ENCODE data around the gene FLNB. TPM values are rescaled to one million over a fixed set of nuclear protein-coding genes. Genes with fewer than 3 reads are reported as not detected.

The FLNB gene
- total and polyA plus RNA-seq, 2 of the 13 experiments (the other 11 are each of a cell fraction or from before 2014, with no cell fraction given) = 106 to 130 TPM

DNA sequence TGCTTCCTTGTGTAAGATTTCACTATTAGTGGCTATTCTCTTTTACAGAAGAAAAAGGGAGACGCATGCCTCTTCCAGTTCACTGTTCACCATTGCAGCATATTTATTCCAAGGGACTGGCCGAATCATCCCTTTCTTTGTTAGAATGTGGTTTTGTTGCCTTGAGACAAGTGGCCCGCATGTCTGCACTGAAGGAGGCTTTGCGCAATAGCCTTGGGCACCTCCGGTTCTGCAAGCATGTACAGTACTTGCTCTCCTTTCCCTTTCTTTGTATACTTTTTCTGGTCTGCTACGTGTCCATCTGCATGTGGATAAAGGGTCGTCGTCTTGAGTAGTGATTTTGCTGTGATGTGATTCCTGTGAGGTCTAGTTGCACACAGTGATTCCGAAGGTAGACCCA, 43.0 kb downstream of the FLNB start:
- peaks cover 84% of the 10 kb centered on the region for H3K4me1 ChIP-seq (ENCODE audit: insufficient read depth, low read length)
- H3K4me2 ChIP-seq (ENCODE audit: low read depth, low read length) = no peak overlapping the region
- H3K4me3 ChIP-seq (replicated peaks in 1 of 3; ENCODE audit: insufficient read depth in 1 of 3, low read depth in 2 of 3, low read length in 3 of 3) = no peak overlapping the region
- FAIRE-seq (no peak), ATAC-seq (no peak), DNase-seq (ENCODE audit: low spot score) (no peak)
- in situ Hi-C loops (cut with HindIII; ENCODE audit: extremely low pct_ligation_motif_present, low pct_unique_long_range_greater_than_20kb) (no loop called here), intact Hi-C loops (cut with micrococcal nuclease; ENCODE audit: unreplicated experiment) (no loop called here)
- POLR2A ChIA-PET = interaction anchor here (3.0 to 3.5 kb wide), 3 partner anchors 8 to 52 kb away, joined by 31 to 86 read pairs (median 33); no protein-coding TSS in a partner anchor
- H3K27me3 ChIP-seq (ENCODE audit: control insufficient read depth in 1 of 2, insufficient read depth in 2 of 2, low read length in 2 of 2) = no peaks in the 10 kb centered on the region
- H3K27ac ChIP-seq (ENCODE audit: extremely low read length, insufficient read depth, low read length) = peak overlapping the region; percentile 96
- WGBS (ENCODE audit: low lambda C conversion rate) = 70% methylated on average over 9 of the region's 9 CpGs
- no TSS peak for BruUV-seq (replicated peaks)
- CTCF ChIA-PET (ENCODE audit: low intra/inter-chr PET ratio, low total read pairs) = no interaction called here
- H3K9ac ChIP-seq (ENCODE audit: insufficient read depth, low read depth, low read length) = peak overlapping the region; percentile 87; the same call in 1 of the 2 replicates
- no peaks in the 10 kb centered on the region; a peak in 1 of 5 replicates for H3K36me3 ChIP-seq (replicated peaks in 1 of 2; ENCODE audit: control insufficient read depth in 1 of 2, insufficient read depth in 2 of 2, low read length in 2 of 2)
- H3K9me3 ChIP-seq (ENCODE audit: low read length) = no peaks in the 10 kb centered on the region
- peaks cover 99% of the 10 kb centered on the region for H3K79me2 ChIP-seq (ENCODE audit: insufficient read depth, low read length)
- 0 out of 2 replicates have a peak, but pooled peaks cover 8% of the 10 kb centered on the region for H4K20me1 ChIP-seq (ENCODE audit: insufficient read depth, low read length)
- H2AFZ ChIP-seq (ENCODE audit: low read length) = no peak overlapping the region
- TF ChIP-seq RARG (CRISPR knock-in tag; IDR thresholded peaks at IDR 0.05; ENCODE audit: low read depth) = no peak
- TF ChIP-seq GPN1 (CRISPR knock-in tag; IDR thresholded peaks at IDR 0.05; ENCODE audit: borderline replicate concordance) = no peak
- TF ChIP-seq, protein P1, sequence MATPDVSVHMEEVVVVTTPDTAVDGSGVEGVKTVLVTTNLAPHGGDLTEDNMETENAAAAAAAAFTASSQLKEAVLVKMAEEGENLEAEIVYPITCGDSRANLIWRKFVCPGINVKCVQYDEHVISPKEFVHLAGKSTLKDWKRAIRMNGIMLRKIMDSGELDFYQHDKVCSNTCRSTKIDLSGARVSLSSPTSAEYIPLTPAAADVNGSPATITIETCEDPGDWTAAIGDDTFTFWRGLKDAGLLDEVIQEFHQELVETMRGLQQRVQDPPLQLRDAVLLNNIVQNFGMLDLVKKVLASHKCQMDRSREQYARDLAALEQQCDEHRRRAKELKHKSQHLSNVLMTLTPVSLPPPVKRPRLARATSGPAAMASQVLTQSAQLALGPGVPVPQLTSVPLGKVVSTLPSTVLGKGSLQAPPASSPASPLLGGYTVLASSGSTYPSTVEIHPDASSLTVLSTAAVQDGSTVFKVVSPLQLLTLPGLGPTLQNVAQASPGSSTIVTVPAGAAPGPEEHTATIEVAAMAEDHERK (CRISPR knock-in tag; IDR thresholded peaks at IDR 0.05; ENCODE audit: low read depth) = no peak
- TF ChIP-seq NR2F6 (IDR thresholded peaks at IDR 0.05) = no peak
- no peak for TF ChIP-seq NR2F6 (CRISPR knock-in tag; IDR thresholded peaks at IDR 0.05)
- no peak for TF ChIP-seq BRCA1 (CRISPR knock-in tag; IDR thresholded peaks at IDR 0.05)
- no peak for TF ChIP-seq ZNF34 (CRISPR knock-in tag; IDR thresholded peaks at IDR 0.05; ENCODE audit: borderline replicate concordance)
- TF ChIP-seq ZFP36L1 (CRISPR knock-in tag; IDR thresholded peaks at IDR 0.05) = no peak
- no peak for TF ChIP-seq GLI4 (CRISPR knock-in tag; IDR thresholded peaks at IDR 0.05; ENCODE audit: borderline replicate concordance)
- TF ChIP-seq, protein P2, sequence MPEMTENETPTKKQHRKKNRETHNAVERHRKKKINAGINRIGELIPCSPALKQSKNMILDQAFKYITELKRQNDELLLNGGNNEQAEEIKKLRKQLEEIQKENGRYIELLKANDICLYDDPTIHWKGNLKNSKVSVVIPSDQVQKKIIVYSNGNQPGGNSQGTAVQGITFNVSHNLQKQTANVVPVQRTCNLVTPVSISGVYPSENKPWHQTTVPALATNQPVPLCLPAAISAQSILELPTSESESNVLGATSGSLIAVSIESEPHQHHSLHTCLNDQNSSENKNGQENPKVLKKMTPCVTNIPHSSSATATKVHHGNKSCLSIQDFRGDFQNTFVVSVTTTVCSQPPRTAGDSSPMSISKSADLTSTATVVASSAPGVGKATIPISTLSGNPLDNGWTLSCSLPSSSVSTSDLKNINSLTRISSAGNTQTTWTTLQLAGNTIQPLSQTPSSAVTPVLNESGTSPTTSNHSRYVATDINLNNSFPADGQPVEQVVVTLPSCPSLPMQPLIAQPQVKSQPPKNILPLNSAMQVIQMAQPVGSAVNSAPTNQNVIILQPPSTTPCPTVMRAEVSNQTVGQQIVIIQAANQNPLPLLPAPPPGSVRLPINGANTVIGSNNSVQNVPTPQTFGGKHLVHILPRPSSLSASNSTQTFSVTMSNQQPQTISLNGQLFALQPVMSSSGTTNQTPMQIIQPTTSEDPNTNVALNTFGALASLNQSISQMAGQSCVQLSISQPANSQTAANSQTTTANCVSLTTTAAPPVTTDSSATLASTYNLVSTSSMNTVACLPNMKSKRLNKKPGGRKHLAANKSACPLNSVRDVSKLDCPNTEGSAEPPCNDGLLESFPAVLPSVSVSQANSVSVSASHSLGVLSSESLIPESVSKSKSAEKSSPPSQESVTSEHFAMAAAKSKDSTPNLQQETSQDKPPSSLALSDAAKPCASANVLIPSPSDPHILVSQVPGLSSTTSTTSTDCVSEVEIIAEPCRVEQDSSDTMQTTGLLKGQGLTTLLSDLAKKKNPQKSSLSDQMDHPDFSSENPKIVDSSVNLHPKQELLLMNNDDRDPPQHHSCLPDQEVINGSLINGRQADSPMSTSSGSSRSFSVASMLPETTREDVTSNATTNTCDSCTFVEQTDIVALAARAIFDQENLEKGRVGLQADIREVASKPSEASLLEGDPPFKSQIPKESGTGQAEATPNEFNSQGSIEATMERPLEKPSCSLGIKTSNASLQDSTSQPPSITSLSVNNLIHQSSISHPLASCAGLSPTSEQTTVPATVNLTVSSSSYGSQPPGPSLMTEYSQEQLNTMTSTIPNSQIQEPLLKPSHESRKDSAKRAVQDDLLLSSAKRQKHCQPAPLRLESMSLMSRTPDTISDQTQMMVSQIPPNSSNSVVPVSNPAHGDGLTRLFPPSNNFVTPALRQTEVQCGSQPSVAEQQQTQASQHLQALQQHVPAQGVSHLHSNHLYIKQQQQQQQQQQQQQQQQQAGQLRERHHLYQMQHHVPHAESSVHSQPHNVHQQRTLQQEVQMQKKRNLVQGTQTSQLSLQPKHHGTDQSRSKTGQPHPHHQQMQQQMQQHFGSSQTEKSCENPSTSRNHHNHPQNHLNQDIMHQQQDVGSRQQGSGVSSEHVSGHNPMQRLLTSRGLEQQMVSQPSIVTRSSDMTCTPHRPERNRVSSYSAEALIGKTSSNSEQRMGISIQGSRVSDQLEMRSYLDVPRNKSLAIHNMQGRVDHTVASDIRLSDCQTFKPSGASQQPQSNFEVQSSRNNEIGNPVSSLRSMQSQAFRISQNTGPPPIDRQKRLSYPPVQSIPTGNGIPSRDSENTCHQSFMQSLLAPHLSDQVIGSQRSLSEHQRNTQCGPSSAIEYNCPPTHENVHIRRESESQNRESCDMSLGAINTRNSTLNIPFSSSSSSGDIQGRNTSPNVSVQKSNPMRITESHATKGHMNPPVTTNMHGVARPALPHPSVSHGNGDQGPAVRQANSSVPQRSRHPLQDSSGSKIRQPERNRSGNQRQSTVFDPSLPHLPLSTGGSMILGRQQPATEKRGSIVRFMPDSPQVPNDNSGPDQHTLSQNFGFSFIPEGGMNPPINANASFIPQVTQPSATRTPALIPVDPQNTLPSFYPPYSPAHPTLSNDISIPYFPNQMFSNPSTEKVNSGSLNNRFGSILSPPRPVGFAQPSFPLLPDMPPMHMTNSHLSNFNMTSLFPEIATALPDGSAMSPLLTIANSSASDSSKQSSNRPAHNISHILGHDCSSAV (CRISPR knock-in tag; IDR thresholded peaks at IDR 0.05; ENCODE audit: borderline replicate concordance) = no peak
- no peak for TF ChIP-seq ZNF510 (CRISPR knock-in tag; IDR thresholded peaks at IDR 0.05; ENCODE audit: low read depth)
- TF ChIP-seq, protein P3, sequence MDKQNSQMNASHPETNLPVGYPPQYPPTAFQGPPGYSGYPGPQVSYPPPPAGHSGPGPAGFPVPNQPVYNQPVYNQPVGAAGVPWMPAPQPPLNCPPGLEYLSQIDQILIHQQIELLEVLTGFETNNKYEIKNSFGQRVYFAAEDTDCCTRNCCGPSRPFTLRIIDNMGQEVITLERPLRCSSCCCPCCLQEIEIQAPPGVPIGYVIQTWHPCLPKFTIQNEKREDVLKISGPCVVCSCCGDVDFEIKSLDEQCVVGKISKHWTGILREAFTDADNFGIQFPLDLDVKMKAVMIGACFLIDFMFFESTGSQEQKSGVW (CRISPR knock-in tag; IDR thresholded peaks at IDR 0.05; ENCODE audit: borderline replicate concordance) = no peak
- TF ChIP-seq, protein P4, sequence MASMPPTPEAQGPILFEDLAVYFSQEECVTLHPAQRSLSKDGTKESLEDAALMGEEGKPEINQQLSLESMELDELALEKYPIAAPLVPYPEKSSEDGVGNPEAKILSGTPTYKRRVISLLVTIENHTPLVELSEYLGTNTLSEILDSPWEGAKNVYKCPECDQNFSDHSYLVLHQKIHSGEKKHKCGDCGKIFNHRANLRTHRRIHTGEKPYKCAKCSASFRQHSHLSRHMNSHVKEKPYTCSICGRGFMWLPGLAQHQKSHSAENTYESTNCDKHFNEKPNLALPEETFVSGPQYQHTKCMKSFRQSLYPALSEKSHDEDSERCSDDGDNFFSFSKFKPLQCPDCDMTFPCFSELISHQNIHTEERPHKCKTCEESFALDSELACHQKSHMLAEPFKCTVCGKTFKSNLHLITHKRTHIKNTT (CRISPR knock-in tag; IDR thresholded peaks at IDR 0.05) = no peak
